HT-29 (cell line): ENCODE data around the gene ZNF578. TPM values are rescaled to one million over a fixed set of nuclear protein-coding genes. Genes with fewer than 3 reads are reported as not detected.
"Not testable (repeated sequence)": the region's sequence is repeated elsewhere in the genome, so short reads cannot be mapped to it uniquely, and the experiment has no call there.

Source experiments
- DNase-seq: peaks from one replicate; pipeline ENCODE4 v3.0.0-alpha.2; 2015; ENCODE audit warnings: low spot score
- total RNA-seq: library from RNA; depleted of rRNA; stranded (reverse); fragments of >200 nt; shearing (Covaris generic); gene quantifications from 2 replicates; pipeline ENCODE4 v1.2.3, GENCODE V29; 2014; rRNA removed

ZNF578 gene
- total RNA-seq, 1 experiment from 2014 or later = not detected

DNA sequence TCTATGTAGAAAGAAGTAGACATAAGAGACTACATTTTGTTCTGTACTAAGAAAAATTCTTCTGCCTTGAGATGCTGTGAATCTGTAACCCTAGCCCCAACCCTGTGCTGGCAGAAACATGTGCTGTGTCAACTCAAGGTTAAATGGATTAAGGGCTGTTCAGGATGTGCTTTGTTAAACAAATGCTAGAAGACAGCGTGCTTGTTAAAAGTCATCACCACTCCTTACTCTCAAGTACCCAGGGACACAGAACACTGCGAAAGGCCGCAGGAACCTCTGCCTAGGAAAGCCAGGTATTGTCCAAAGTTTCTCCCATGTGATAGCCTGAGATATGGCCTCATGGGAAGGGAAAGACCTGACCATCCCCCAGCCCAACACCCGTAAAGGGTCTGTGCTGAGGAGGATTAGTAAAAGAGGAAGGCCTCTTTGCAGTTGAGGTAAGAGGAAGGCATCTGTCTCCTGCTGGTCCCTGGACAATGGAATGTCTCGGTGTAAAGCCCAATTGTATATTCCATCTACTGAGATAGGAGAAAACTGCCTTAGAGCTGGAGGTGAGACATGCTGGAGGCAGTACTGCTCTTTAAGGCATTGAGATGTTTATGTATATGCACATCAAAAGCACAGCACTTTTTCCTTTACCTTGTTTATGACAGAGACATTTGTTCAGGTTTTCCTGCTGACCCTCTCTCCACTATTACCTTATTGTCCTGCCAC lies 105.5 kb downstream of the ZNF578 start:
- DNase-seq = not testable (repeated sequence)

DNA sequence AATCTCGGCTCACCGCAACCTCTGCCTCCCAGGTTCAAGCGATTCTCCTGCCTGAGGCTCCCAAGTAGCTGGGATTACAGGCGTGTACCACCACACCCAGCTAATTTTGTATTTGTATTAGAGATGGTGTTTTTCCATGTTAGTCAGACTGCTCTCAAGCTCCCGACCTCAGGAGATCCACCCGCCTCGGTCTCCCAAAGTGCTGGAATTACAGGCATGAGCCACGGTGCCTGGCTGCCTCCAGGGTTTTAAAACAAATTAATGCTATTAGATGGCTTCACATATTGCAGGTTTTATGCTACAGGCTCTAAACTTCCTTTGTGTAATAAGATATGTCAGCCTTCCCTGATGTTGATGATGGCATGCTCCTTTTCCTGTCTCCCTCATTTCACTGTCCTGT lies 108.3 kb downstream of the ZNF578 start:
- not testable (repeated sequence) for DNase-seq

Other genes with a start within 250 kb of the ZNF578 start
- 6.1 and 9.2 TPM in 2 replicates for gene ZNF766, start 184.0 kb upstream of the ZNF578 start, total RNA-seq
- 0.51 and 0.73 TPM in 2 replicates for gene ZNF480, start 156.4 kb upstream of the ZNF578 start, total RNA-seq
- not detected in 2 replicates for gene ZNF610, start 117.3 kb upstream of the ZNF578 start, total RNA-seq
- gene ZNF880, start 83.6 kb upstream of the ZNF578 start, total RNA-seq = not detected in 2 replicates
- not detected in 2 replicates for gene ZNF528, start 55.7 kb upstream of the ZNF578 start, total RNA-seq
- gene ZNF534, start 24.4 kb upstream of the ZNF578 start, total RNA-seq = not detected in 2 replicates
- 1.8 and 2.1 TPM in 2 replicates for gene ZNF808, start 74.1 kb downstream of the ZNF578 start, total RNA-seq
- 2.1 and 2.2 TPM in 2 replicates for gene ZNF701, start 116.7 kb downstream of the ZNF578 start, total RNA-seq
- gene ZNF83, start 184.8 kb downstream of the ZNF578 start, total RNA-seq = 5.7 and 6.4 TPM in 2 replicates